Hepatocyte (in vitro differentiated cells): ENCODE data around the gene AFAP1. TPM values are rescaled to one million over a fixed set of nuclear protein-coding genes. Genes with fewer than 3 reads are reported as not detected.

Experiments used
- DNase-seq: peaks from one replicate; pipeline ENCODE4 v3.0.0-alpha.2; 2016; ENCODE audit warnings: low spot score
- H2AFZ ChIP-seq: fragments of 200-600 bp; sonication (generic); 2 replicates; pipeline ENCODE4 v1.6.0; 2016; ENCODE audit warnings: antibody characterized with exemption, mild to moderate bottlenecking
- H3K27ac ChIP-seq: fragments of 200-600 bp; sonication (generic); 2 replicates; pipeline ENCODE4 v1.5.1; 2016; ENCODE audit warnings: mild to moderate bottlenecking
- H3K27me3 ChIP-seq: fragments of 200-600 bp; sonication (generic); 2 replicates; pipeline ENCODE4 v1.6.1; 2016
- H3K36me3 ChIP-seq: fragments of 200-600 bp; sonication (generic); replicated peaks from 2 replicates; pipeline ENCODE4 v1.5.1; 2016; ENCODE audit warnings: low read depth; ENCODE audit not compliant: insufficient read depth
- H3K4me1 ChIP-seq: fragments of 200-600 bp; sonication (generic); 2 replicates; pipeline ENCODE4 v1.5.1; 2016; ENCODE audit warnings: mild to moderate bottlenecking, moderate library complexity; ENCODE audit not compliant: insufficient read depth
- H3K4me2 ChIP-seq: fragments of 200-600 bp; sonication (generic); 2 replicates; pipeline ENCODE4 v1.6.0; 2016
- H3K4me3 ChIP-seq: fragments of 200-600 bp; sonication (generic); 2 replicates; pipeline ENCODE4 v1.5.1; 2016; ENCODE audit warnings: mild to moderate bottlenecking
- H3K79me2 ChIP-seq: fragments of 200-600 bp; sonication (generic); 2 replicates; pipeline ENCODE4 v1.6.0; 2017; ENCODE audit warnings: mild to moderate bottlenecking
- H3K9me2 ChIP-seq: fragments of 200-600 bp; sonication (generic); replicated peaks from 2 replicates; pipeline ENCODE4 v1.6.0; 2017; ENCODE audit warnings: mild to moderate bottlenecking; ENCODE audit not compliant: insufficient read depth
- H3K9me3 ChIP-seq: fragments of 200-600 bp; sonication (generic); 2 replicates; pipeline ENCODE4 v1.5.1; 2016; ENCODE audit warnings: low read depth, mild to moderate bottlenecking
- H4K20me1 ChIP-seq: fragments of 200-600 bp; sonication (generic); 2 replicates; pipeline ENCODE4 v1.6.0; 2016; ENCODE audit warnings: mild to moderate bottlenecking; ENCODE audit not compliant: insufficient read depth, poor library complexity, severe bottlenecking
- EZH2 ChIP-seq: fragments of 200-600 bp; sonication (generic); IDR thresholded peaks from 2 replicates; pipeline ENCODE4 v1.6.1; 2016; ENCODE audit warnings: antibody characterized with exemption, mild to moderate bottlenecking, borderline replicate concordance
- EZH2phosphoT487 ChIP-seq: fragments of 200-600 bp; sonication (generic); IDR thresholded peaks from one replicate; pipeline ENCODE4 v1.6.1; 2018; ENCODE audit warnings: antibody characterized with exemption, mild to moderate bottlenecking, low read depth, moderate library complexity; ENCODE audit not compliant: unreplicated experiment, severe bottlenecking
- WGBS: methylation state at CpG from one replicate; pipeline ENCODE4 v1.1.6; 2016; ENCODE audit warnings: low lambda C conversion rate; ENCODE audit errors: missing lambda C conversion rate; 5-methylcytosine and 5-hydroxymethylcytosine counted together
- polyA plus RNA-seq: library from polyadenylated mRNA; unstranded; fragments of >200 nt; fragmentation: Nextera tagmentation; extraction: Ambion mirVana; gene quantifications from 2 replicates; pipeline ENCODE4 v1.2.1, GENCODE V29; 2016
- total RNA-seq: library from RNA; depleted of rRNA; stranded (reverse); fragments of >200 nt; gene quantifications from 2 replicates; pipeline ENCODE4 v1.2.3, GENCODE V29; 2014
- TF ChIP-seq, protein P1 (sequence below): fragments of 200-600 bp; sonication (generic); IDR thresholded peaks from 2 replicates; pipeline ENCODE4 v1.5.1; 2016; ENCODE audit warnings: antibody characterized with exemption, mild to moderate bottlenecking; ENCODE audit not compliant: poor library complexity

Gene AFAP1
- total and polyA plus RNA-seq, 2 experiments from 2014 or later, result 9.3 to 16.2 TPM

DNA sequence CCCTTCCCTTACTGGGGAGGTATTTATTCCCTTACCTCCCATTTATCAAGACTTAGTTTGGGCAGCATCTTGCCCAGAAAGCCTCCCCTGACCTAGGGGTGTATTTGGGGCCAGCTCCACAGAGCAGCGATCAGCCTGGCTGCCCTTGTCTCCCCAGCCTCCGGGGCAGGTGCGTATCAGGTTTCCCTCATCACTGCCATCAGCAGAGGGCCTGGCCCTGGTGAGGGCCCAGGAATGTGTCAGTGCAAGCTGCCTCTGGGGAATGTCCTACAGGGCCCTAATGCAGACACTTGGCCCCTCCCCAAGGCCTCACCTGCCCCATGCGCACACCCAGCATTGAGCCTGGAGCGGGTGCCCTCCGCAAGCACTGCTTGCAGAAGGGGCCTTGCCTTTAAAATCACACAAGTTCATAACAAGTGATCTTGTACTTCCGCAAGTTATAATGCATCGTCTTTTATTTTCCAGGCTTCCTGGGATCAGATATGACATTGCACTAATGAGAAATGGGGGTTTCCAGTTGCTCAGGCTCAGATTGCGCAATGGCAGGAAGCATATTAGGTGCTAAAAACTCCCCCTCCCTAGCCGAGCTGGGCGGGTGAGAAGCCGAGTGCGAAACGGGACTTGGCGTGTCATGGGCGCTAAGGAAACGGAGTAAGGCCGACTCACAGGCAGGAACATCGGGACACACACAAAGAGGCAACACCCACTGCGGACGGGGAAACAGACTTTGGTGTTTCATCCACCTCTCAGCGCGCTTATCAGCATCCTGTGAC is 25.4 kb upstream of the AFAP1 start:
- H3K4me3 ChIP-seq, result no peak overlapping the region
- no peaks in the 10 kb centered on the region for H3K79me2 ChIP-seq
- TF ChIP-seq EZH2, result no peak
- TF ChIP-seq, protein P1, sequence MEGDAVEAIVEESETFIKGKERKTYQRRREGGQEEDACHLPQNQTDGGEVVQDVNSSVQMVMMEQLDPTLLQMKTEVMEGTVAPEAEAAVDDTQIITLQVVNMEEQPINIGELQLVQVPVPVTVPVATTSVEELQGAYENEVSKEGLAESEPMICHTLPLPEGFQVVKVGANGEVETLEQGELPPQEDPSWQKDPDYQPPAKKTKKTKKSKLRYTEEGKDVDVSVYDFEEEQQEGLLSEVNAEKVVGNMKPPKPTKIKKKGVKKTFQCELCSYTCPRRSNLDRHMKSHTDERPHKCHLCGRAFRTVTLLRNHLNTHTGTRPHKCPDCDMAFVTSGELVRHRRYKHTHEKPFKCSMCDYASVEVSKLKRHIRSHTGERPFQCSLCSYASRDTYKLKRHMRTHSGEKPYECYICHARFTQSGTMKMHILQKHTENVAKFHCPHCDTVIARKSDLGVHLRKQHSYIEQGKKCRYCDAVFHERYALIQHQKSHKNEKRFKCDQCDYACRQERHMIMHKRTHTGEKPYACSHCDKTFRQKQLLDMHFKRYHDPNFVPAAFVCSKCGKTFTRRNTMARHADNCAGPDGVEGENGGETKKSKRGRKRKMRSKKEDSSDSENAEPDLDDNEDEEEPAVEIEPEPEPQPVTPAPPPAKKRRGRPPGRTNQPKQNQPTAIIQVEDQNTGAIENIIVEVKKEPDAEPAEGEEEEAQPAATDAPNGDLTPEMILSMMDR, result no peak
- TF ChIP-seq EZH2phosphoT487, result no peak
- H3K27ac ChIP-seq, result no peak overlapping the region
- 82% methylated on average over 23 of the region's 23 CpGs for WGBS
- H3K4me2 ChIP-seq, result no peak overlapping the region
- no peak overlapping the region for H2AFZ ChIP-seq
- peaks cover 28% of the 10 kb centered on the region for H3K4me1 ChIP-seq
- no peaks in the 10 kb centered on the region for H3K9me2 ChIP-seq
- no peaks in the 10 kb centered on the region for H3K36me3 ChIP-seq
- no peak for DNase-seq
- H3K9me3 ChIP-seq, result no peaks in the 10 kb centered on the region
- H3K27me3 ChIP-seq, result no peaks in the 10 kb centered on the region
- no peaks in the 10 kb centered on the region for H4K20me1 ChIP-seq

DNA sequence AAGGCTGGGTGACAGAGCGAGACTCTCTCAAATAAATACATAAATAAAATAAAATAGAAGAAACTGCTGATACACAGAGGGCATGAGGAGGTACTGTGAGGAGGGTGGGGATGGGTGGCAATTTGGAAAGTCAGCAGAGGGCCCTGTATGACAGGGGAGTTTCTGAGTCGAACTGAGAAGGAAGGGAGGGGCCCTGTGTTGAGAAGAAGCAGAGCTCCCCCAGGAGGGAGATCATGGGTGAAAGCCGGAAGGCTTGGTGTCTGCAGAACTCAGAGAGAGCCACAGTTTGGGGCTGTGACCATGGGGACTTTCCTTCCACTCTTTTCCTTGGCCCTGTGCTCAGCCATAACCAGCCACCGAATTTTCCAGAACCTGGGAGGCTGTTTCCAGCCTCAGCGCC is 24.8 kb upstream of the AFAP1 start:
- H3K27ac ChIP-seq, result no peak overlapping the region
- H2AFZ ChIP-seq, result no peak overlapping the region
- no peak for TF ChIP-seq EZH2
- no peak for TF ChIP-seq EZH2phosphoT487
- TF ChIP-seq, protein P1, result no peak

DNA sequence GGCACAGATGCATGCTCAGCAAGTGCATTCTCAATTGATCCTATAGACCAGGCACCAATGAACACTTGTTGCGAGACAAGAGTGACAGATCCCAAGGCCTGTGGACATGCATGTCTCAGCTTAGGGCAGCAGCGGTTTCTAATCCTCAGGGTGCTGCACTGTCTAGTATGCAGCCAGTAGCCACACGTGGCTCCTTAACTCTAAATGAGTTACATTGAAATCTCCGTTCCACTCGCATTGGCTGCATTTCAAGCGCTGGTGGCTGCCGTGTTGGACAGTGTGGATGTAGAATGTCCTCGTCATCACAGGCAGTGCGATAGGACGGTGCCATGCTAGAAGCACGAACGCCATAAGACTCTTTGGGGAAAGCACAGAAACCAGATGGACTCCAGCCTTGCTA is 24.0 kb upstream of the AFAP1 start:
- no peaks in the 10 kb centered on the region for H4K20me1 ChIP-seq
- H3K4me2 ChIP-seq, result no peak overlapping the region
- 95% methylated on average over 12 of the region's 12 CpGs for WGBS
- H3K36me3 ChIP-seq, result no peaks in the 10 kb centered on the region
- H2AFZ ChIP-seq, result no peak overlapping the region
- peaks cover 17% of the 10 kb centered on the region for H3K4me1 ChIP-seq
- no peaks in the 10 kb centered on the region for H3K9me3 ChIP-seq
- H3K9me2 ChIP-seq, result no peaks in the 10 kb centered on the region
- TF ChIP-seq, protein P1, result no peak
- no peak for TF ChIP-seq EZH2
- TF ChIP-seq EZH2phosphoT487, result no peak
- H3K27ac ChIP-seq, result no peak overlapping the region
- no peak for DNase-seq
- H3K79me2 ChIP-seq, result no peaks in the 10 kb centered on the region
- H3K4me3 ChIP-seq, result no peak overlapping the region
- H3K27me3 ChIP-seq, result no peaks in the 10 kb centered on the region

More for the DNA sequence above, 24.8 kb upstream of the AFAP1 start:
- WGBS, result 87% methylated on average over 5 of the region's 5 CpGs
- no peak for DNase-seq
- Histone ChIP-seq H3K4me3 (no peak overlapping the region), H3K9me3 (no peaks in the 10 kb centered on the region), H3K4me2 (no peak overlapping the region), H3K9me2 (no peaks in the 10 kb centered on the region), H3K27me3 (no peaks in the 10 kb centered on the region), H3K79me2 (no peaks in the 10 kb centered on the region), H3K4me1 (peaks cover 22% of the 10 kb centered on the region), H4K20me1 (no peaks in the 10 kb centered on the region), H3K36me3 (no peaks in the 10 kb centered on the region)
